ENCODE measurements around the gene PRL. TPM values are rescaled to one million over a fixed set of nuclear protein-coding genes. Genes with fewer than 3 reads are reported as not detected.

Gene PRL
- total RNA-seq, 1 experiment from 2014 or later, result not detected

- intact Hi-C loops (cut with micrococcal nuclease; ENCODE audit: unreplicated experiment), result no loop called here
- no peak overlapping the region for H3K27ac ChIP-seq
- no peaks in the 10 kb centered on the region for H3F3A ChIP-seq (ENCODE audit: insufficient read depth, low read depth)
- no peak for DNase-seq
- no peaks in the 10 kb centered on the region for H3K36me3 ChIP-seq (ENCODE audit: low read depth)
- CTCF ChIA-PET, result no interaction called here
- no peak overlapping the region for H3K4me2 ChIP-seq
- no peaks in the 10 kb centered on the region for H3K27me3 ChIP-seq (ENCODE audit: insufficient read depth, low read depth)
- peak overlapping the region; percentile 15; the same call in 1 of the 2 replicates for H2AFZ ChIP-seq
- H3K9me3 ChIP-seq (ENCODE audit: insufficient read depth, low read depth), result no peaks in the 10 kb centered on the region
- H3K9me2 ChIP-seq (ENCODE audit: insufficient read depth), result no peaks in the 10 kb centered on the region
- no TSS peak for BruUV-seq (replicated peaks)
- TF ChIP-seq CTCF (conservative IDR thresholded peaks at IDR 0.05) (no peak), EZH2 (IDR thresholded peaks at IDR 0.05; ENCODE audit: low read depth) (no peak)
- POLR2A ChIA-PET (ENCODE audit: unreplicated experiment), result no interaction called here
- H3K79me2 ChIP-seq (ENCODE audit: low read depth), result no peaks in the 10 kb centered on the region
- no peak overlapping the region for H3K4me3 ChIP-seq
- no peaks in the 10 kb centered on the region for H3K4me1 ChIP-seq (replicated peaks; ENCODE audit: insufficient read depth)
- no peaks in the 10 kb centered on the region for H4K20me1 ChIP-seq (ENCODE audit: insufficient read depth)
These were observed 3.6 kb upstream of the PRL start for GRCh38 chr6:22300273-22300998.

- H3K4me2 ChIP-seq, result no peak overlapping the region
- no peaks in the 10 kb centered on the region for H3K4me1 ChIP-seq (replicated peaks; ENCODE audit: insufficient read depth)
- no peaks in the 10 kb centered on the region for H3K27me3 ChIP-seq (ENCODE audit: insufficient read depth, low read depth)
- CTCF ChIA-PET, result no interaction called here
- POLR2A ChIA-PET (ENCODE audit: unreplicated experiment), result interaction anchor here (0.6 kb wide), 1 partner anchor 336 kb away, joined by 5 read pairs; no protein-coding TSS in a partner anchor
- H3K27ac ChIP-seq, result no peak overlapping the region
- no peaks in the 10 kb centered on the region for H3K79me2 ChIP-seq (ENCODE audit: low read depth)
- DNase-seq, result no peak
- intact Hi-C loops (cut with micrococcal nuclease; ENCODE audit: unreplicated experiment), result no loop called here
- no peaks in the 10 kb centered on the region for H3K9me3 ChIP-seq (ENCODE audit: insufficient read depth, low read depth)
- H4K20me1 ChIP-seq (ENCODE audit: insufficient read depth), result no peaks in the 10 kb centered on the region
- BruUV-seq (replicated peaks), result no TSS peak
- no peak overlapping the region for H2AFZ ChIP-seq
- no peaks in the 10 kb centered on the region for H3F3A ChIP-seq (ENCODE audit: insufficient read depth, low read depth)
- H3K4me3 ChIP-seq, result no peak overlapping the region
- H3K36me3 ChIP-seq (ENCODE audit: low read depth), result no peaks in the 10 kb centered on the region
- TF ChIP-seq CTCF (conservative IDR thresholded peaks at IDR 0.05) (no peak), EZH2 (IDR thresholded peaks at IDR 0.05; ENCODE audit: low read depth) (no peak)
- no peaks in the 10 kb centered on the region for H3K9me2 ChIP-seq (ENCODE audit: insufficient read depth)
These were observed 1.6 kb upstream of the PRL start for GRCh38 chr6:22298475-22298890.

DNA sequence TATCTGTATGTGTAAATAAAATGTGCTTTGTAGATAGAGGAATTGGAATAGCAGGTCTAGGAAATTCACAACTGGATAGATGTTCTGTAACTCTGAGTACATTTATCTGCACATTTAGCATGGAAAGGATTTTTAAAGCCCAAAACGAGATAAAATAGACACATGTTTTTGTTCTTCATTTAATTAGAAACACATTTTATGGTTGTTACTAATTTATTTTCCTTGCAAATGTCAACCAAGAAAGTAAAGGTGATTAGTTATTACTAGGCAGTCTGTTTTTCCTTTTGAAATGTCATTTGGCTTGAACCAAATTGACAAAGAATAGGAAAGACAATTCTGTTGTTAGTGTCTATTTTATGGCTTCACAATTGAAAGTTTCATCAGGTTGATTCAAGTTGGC lies 769 bp downstream of the PRL start:
- no peak for DNase-seq
- H3K9me2 ChIP-seq (ENCODE audit: insufficient read depth), result no peaks in the 10 kb centered on the region
- H2AFZ ChIP-seq, result no peak overlapping the region
- H3K4me2 ChIP-seq, result no peak overlapping the region
- no peaks in the 10 kb centered on the region for H3K4me1 ChIP-seq (replicated peaks; ENCODE audit: insufficient read depth)
- CTCF ChIA-PET, result no interaction called here
- intact Hi-C loops (cut with micrococcal nuclease; ENCODE audit: unreplicated experiment), result no loop called here
- H3K79me2 ChIP-seq (ENCODE audit: low read depth), result no peaks in the 10 kb centered on the region
- no peaks in the 10 kb centered on the region for H3K36me3 ChIP-seq (ENCODE audit: low read depth)
- no peaks in the 10 kb centered on the region for H3F3A ChIP-seq (ENCODE audit: insufficient read depth, low read depth)
- no peaks in the 10 kb centered on the region for H3K27me3 ChIP-seq (ENCODE audit: insufficient read depth, low read depth)
- H3K27ac ChIP-seq, result no peak overlapping the region
- no peaks in the 10 kb centered on the region for H4K20me1 ChIP-seq (ENCODE audit: insufficient read depth)
- POLR2A ChIA-PET (ENCODE audit: unreplicated experiment), result no interaction called here
- no TSS peak for BruUV-seq (replicated peaks)
- no peak overlapping the region for H3K4me3 ChIP-seq
- no peaks in the 10 kb centered on the region for H3K9me3 ChIP-seq (ENCODE audit: insufficient read depth, low read depth)
- TF ChIP-seq EZH2 (IDR thresholded peaks at IDR 0.05; ENCODE audit: low read depth), result no peak
- no peak for TF ChIP-seq CTCF (conservative IDR thresholded peaks at IDR 0.05)

Data from PC-9 (cell line).